ENCODE measurements around the gene LRWD1.
A peak's percentile ranks its signal among the peaks of the same experiment; 100 is the strongest.
"Not testable (repeated sequence)": the region's sequence is repeated elsewhere in the genome, so short reads cannot be mapped to it uniquely, and the experiment has no call there.

LRWD1 gene

DNA sequence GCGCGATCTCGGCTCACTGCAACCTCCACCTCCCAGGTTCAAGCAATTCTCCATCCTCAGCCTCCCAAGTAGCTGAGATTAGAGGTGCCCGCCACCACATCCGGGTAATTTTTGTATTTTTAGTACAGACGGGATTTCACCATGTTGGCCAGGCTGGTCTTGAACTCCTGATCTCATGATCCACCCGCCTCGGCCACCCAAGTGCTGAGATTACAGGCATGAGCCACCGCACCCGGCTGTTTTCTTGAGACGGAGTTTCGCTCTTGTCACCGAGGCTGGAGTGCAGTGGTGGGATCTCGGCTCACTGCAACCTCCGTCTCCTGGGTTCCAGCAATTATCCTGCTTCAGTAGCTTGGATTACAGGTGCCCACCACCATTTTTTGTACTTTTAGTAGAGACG lies 33.5 kb downstream of the LRWD1 start:
- DNase-seq (ENCODE audit: low spot score), result not testable (repeated sequence)

DNA sequence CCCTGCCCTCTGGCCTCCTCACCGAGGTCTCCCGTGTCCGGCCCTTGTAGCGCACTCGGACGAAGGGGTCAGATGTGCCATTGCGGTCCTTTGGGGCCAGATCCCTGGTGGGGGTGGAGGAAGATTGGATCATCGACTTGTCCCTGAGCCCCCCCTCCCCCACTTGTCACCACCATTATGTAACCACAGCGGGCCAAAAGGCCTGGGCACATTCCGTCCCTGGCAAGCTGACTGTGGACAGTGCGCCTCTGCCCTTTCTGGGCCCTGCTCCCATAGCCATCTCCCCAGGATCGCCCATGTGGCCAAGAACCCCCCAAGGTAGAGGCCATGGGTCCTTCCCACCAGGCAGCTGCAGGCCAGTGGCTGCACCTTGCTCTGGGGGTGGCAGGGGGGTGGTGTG lies 38.4 kb downstream of the LRWD1 start:
- DNase-seq (ENCODE audit: low spot score), result not testable (repeated sequence)

DNA sequence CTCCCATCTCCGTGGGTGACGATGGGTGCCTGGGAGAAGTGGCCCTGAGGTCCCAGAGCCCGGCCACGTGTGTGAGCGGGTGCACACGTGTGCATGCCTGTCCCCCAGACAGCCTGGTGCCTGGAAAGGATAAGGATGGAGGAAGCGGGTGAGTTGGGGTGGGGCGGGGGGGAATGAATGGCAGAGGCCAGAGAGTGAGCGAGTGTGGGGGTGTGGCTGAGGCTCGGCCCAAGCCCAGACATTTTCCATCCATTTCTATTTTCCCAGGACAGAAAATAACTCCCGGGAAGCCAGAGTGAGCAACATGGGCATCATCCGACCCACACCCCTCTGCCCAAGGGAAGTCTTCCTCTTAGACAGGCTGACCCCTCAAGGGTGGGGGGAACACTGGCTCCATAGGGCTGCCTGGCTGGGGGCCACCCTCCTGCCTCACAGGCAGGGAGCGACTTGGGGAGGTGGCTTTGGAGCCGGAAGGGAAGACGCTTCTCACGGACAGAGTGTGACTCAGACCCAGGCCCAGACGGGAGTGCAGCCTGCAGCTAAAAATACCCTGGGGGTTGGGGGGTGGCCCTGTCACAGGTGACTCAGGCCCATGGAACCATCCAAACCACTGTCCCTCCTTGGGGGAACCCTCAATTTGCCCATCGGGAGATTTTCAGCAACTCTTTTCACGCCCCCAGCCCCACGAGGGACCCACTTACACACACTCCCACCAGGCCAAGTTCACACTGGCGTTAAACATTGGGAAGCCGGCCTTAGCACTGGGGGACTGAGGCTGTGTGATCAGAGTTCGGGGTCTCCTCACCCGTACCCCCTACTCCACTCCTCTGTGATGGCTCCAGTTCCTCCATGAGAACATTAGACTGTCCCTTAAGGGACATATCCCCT lies 40.8 kb downstream of the LRWD1 start:
- DNase-seq (ENCODE audit: low spot score), result not testable (repeated sequence)

DNA sequence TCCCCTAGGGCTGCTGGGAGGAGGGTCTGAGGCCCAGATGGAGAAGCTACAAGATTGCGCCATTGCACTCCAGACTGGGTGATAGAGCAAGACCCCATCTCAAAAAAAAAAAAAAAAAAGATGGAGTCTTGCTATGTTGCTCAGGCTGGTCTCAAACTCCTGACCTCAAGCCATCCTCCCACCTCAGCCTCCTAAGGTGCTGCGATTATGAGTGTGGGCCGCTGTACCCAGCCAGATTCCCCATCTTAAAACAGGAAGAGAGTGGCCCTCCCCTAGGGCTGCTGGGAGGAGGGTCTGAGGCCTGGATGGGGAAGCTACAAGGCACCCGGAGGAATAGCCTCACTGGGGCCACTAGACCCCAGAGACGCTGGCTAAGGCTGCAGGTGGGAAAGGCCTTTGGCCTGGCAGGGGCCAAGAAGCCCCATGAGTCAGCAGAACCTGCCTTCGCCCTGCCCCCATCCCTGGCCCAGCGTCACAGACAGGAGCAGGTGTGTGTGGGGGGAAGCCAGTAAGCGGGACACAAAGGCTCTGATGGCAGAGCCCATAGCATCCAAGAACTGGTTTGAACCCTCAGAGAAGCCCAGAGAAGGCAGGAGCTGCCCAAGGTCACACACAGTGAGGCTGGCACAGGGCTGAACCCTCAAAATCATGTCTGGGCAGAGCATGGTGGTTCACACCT lies 42.8 kb downstream of the LRWD1 start:
- DNase-seq (ENCODE audit: low spot score), result not testable (repeated sequence)

DNA sequence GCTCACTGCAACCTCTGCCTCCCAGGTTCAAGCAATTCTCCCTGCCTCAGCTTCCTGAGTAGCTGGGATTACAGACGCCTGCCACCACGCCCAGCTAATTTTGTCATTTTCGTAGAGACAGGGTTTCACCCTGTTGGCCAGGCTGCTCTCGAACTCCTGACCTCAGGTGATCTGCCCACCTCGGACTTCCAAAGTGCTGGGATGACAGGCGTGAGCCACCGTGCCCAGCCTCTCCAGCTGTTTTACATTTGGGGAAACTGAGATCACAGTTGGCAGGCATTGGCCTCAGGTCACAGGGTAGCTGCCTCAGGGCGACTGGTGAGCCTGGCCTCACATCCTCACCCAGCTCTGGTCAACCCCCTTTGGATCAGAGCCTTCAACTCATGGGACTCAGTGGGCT lies 45.8 kb downstream of the LRWD1 start:
- not testable (repeated sequence) for DNase-seq (ENCODE audit: low spot score)

DNA sequence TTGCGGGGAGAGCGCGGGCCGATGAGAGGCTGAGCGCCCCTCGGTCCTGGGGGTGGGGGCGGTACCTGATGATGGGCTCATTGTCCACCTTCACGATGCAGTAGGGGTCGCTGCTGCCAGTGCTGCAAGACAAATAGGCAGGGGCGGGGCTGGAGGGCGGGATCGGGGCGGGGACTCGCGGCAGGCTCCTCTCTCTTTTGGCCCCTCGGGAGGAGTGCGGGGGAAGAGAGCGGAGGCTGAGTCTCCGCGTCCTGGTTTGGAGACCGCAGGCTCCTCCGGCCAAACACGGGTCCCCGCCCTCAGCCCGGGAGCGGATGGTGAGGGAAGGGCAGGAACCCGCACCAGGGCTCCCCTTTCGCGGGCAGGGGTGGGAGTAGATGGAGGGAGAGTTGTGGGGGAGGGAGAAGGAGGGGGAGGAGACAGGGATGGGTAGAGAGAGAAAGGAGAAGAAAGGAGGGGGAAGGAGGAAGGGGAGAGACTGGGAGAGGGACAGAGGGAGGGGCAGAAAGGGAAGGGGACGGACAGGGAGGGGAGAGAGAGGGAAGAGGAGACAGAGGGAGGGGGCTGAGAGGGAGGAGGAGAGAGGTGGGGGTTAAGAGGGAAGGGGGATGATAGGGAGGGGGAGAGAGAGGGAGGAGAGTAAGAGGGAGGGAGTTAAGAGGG lies 47.2 kb downstream of the LRWD1 start:
- not testable (repeated sequence) for DNase-seq (ENCODE audit: low spot score)

DNA sequence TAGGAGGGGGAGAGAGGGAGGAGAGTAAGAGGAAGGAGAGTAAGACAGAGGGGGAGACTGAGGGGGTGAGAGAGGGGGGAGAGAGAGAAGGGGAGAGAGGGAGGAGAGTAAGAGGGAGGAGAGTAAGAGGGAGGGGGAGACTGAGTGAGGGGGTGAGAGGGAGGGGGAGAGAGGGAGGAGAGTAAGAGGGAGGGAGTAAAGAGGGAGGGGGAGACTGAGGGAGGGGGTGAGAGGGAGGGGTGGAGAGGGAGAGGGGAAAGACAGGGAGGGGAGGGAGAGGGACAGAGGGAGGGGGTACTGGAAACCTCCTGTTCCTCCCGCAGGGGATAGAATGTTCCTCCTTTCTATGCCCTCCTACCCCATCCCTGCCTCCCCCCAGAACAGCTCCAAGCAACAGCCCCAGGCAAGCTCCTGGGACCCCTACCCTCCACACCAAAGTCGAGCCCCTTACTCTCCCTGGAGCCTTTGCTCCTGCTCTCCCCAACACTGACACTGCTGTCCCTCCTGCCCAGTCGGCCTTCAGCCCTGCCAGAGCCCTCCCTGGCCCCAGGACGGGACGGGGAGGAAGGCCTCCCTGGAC lies 47.9 kb downstream of the LRWD1 start:
- DNase-seq (ENCODE audit: low spot score), result peak; percentile 1

DNA sequence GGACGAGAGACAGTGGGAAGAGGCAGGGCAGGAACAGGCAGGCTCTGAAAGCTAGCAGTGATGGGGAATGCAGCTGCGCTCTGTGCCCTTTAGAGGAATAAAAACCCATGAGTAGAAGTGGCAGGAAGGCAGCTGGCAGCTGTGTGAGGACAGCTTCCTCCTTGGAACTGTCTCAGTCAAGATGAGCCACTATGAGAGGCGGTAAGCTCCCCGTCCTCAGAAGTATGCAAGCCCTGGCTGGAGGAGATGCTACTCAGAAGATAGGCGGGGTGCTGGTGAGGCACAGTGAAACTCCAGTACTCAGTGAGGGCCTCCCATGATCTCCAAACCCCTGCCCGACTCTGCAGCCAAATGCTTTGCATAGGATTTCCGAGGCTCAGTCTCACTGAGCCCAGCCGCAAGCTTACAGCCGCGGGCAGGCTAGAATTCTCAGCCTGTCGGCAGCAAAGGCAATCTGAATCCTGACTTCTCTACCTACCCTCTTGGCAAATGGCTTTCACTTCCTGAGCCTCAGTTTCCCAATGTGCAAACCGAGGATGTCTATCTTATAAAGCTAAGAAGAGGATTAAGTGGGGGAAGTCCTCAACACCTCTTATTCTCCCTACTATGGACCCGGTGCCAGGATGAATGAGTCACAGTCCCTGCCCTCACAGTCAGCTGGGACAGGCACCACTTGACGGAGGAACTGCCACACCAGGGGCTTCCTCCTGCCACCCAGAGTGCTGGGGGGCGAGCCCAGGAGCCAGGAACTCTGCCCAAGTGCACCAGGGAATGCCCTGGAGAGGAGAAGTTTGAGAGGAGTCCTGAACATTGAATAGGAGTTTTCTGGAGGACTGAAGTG lies 50.3 kb downstream of the LRWD1 start:
- DNase-seq (ENCODE audit: low spot score), result not testable (repeated sequence)

DNA sequence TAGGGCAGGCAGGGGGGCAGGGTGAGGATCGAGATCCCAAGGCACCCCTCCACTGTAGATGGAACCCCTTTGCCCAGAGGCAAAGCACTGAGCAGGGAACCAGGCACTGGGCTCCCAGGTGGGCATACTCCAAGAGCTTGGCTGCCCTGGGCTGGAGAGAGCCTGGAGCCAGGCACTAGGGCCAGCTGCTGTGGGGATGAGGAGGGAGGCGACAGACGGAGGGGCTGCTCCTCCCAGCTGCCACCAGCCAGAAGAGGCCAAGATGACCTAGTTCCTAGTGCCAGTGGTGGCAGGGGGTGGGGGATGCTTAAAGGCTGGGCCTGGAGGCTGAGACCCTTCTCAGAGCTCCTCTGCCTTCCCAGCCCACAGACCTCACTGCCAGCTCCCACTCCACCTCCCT lies 51.1 kb downstream of the LRWD1 start:
- not testable (repeated sequence) for DNase-seq (ENCODE audit: low spot score)

DNA sequence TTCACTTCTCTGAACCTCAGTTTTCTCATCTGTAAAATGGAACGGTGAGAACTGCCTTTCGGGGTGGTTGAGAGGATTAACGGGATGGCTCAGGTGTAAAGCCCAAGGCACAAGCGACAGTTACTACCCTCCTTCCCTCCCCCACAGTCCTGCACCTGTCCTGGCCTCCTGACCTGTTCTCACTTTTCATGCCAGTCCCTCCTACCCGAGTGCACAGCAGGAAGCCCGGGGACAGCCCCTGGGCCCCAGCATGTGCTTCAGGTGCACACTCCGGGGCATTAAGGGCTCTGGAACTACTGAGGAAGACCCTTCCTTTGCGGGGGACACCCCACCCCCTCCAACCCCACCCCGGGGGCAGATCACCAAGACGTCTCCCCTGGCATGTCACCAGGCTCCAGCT lies 52.2 kb downstream of the LRWD1 start:
- DNase-seq (ENCODE audit: low spot score), result not testable (repeated sequence)

DNA sequence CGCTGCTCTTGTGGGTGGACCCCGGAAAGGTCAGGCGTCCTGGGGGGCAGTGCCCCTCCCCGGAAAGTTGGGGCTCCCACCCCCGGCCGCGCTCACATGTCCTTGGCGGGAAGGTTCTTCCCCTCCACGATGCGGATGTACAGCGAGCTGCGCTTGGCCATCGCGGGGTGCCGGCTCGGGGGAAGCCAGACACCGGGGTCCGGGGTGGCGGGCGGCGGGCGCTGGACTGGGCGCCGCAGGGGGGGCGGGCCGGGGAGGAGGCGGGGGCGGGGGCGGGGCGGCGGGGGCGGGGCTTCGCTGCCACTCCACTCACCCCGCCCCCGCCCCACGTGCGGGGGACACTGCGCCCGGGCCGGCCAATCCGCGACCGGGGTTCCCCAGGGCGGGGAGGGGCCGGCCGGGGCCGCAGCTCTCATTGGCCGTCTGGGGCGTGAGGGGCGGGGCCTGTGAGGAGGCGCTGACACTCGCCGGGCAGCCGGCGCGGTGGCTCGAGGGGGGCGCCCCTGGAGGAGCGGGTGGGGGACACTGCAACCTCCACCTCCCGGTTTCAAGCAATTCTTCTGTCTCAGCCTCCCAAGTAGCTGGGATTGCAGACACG lies 52.9 kb downstream of the LRWD1 start, which contains the start of gene RASA4B:
Gene RASA4B (minus strand): TSS at position 228 of the 598 bp plus-strand sequence. CDS start 67 bp downstream, at position 161.
- not testable (repeated sequence) for DNase-seq (ENCODE audit: low spot score)

DNA sequence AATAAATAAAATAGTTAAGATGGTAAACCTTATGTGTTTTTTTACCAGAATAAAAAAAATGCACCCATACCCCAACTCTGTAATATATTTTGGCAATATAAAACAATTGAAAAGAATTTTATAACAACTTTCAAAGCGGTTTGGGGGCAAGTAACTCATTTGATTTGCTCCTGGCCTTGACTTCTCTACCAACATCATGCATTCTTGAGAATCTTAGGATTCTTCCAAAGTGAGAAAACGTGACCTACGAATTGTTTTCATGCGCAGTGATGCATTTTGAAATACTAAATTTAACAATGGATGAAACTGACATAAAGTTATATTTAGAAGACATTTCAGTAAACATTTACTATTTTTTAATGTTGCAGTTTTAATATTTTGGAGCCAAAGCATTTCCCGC lies 56.0 kb downstream of the LRWD1 start:
- not testable (repeated sequence) for DNase-seq (ENCODE audit: low spot score)

Data from hematopoietic multipotent progenitor cell treated with erythropoietin and hydrocortisone succinate and interleukin-3 and kit ligand, for 17 days (in vitro differentiated cells).